Dermis blood vessel endothelial cell (primary cell): ENCODE data around the gene HOXA2. TPM values are rescaled to one million over a fixed set of nuclear protein-coding genes. Genes with fewer than 3 reads are reported as not detected.

Source experiments
- DNase-seq: peaks from one replicate; pipeline ENCODE4 v3.0.0; 2010
- total RNA-seq: library from RNA; depleted of rRNA; stranded (reverse); fragments of >200 nt; gene quantifications from 2 replicates; pipeline ENCODE4 v1.2.3, GENCODE V29; 2014

HOXA2 gene
- total RNA-seq, 1 donor from 2014 or later: 0.34 TPM

DNA sequence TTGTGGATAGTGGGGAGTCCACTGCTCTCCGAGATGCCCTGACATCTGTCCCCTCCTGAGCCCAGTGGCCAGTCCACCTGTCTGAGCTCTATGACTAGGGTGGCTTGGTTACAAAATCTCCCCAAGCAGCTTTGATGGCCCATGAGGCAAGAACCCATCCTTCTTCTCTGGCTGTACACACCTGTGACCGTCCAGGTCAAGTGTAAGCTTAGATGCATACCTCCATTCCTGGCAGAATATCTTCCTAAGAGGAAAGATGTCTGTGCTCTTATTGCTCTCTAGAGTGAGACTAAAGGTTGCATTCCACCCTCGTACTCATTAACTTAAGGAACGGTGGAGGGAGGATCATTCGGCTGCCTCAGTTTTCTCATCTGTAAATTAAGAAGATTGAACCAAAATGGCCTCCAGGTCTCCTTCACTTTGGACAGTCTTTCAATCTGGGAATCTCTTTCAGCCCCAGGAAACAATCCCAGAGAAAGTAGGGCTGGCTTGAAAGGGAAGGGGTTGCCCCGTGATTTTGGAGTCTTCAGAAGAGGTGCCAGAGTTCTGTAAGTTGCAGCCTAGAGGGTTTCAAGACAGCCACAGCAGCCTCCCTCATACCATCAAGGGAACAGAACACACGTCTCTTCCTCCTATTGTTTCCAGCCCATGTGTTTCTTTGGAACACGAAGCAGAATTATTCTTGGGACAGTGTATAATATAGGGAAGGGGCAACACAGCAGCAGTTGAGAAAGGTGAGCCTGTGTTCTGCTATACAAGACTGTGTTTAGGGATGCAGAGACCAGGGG, 22.6 kb upstream of the HOXA2 start:
- DNase-seq: peak; percentile 43

DNA sequence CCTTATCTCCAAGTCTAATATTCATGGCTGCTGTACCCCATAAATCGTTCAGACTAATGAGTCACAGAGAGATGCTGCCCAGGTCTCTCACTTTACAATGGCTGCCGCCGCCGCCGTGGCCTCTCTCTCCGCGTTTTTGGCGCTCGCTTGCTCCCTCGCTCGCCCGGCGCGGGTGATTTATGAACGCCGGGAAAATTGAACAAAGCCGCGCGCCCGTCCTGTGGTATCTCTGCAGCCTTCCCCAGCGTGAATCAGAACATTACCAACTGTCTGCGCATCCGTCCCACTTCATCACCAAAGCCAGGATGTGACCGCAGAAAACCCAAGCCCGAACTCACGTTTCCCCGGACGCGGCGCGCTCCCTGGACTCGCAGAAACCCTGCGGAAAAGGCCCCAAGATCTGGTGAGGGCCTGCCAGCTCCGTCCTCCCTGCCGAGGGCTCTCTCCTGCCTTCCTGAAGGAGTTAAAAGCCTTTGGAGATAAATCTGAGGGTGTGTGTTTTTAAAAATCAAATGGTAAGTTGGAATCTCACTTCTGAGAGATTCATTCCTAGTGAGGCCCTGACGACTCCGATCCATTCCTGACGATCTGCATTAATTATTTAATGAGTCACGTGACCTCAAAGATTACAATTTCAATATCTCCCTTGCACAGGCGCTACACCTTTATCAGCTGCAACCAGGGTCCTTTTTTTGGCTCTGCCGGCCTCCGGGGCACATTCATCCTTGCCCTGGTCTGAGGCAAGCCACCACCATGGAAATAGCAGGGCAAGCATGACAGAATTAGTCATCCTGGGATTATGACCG, 21.8 kb upstream of the HOXA2 start:
- DNase-seq: no peak

DNA sequence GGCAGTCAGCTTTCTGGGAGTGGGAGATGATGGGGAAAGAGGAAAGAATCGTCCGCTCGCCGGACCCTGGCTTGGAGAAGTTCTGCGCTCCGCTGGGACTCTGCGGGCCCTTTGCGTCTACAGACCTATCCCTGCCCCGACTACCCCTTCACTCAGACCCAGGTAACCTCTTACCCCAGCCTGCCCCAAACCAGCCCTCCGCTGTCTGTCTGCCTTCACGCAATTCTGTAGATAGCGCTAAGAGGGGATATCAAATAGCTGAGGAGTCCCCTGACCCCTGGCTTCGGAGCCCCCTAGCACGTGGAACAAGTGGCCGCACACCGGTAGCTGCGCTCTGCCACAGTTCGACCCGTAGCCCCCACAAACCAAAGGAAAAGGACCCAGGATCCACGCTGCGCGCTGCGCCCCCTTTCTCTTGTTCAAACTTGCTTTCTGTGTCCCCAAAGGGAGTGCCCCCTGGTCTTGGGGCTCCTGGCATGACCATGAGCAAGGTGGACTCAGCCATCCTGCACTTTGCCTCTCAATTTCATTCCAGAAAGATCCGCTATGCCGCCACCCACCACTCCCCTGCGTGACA, 21.1 kb upstream of the HOXA2 start:
- DNase-seq: no peak

DNA sequence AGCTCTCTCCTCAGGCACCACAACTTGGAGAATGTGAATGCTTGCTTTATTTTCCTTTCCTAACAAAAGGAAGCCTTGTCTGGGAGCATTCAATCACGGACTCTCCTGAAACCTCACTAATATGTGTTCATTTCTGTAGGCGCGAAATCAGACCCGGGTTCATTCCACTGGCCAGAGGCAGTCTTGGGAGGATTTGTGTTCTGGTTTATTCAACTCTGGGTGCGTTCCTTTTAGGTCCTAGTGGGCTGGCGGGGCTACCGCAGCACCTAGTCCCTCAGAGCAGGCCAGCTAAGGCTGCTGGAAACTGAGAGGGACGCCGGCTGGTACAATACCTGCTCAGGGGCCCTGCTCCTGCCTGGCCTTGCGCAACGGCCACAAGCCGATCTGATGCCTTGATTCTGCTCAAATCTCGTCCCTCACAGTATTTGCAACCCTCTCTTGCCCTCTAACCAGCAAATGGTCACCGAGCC, 20.6 kb upstream of the HOXA2 start:
- DNase-seq: no peak

DNA sequence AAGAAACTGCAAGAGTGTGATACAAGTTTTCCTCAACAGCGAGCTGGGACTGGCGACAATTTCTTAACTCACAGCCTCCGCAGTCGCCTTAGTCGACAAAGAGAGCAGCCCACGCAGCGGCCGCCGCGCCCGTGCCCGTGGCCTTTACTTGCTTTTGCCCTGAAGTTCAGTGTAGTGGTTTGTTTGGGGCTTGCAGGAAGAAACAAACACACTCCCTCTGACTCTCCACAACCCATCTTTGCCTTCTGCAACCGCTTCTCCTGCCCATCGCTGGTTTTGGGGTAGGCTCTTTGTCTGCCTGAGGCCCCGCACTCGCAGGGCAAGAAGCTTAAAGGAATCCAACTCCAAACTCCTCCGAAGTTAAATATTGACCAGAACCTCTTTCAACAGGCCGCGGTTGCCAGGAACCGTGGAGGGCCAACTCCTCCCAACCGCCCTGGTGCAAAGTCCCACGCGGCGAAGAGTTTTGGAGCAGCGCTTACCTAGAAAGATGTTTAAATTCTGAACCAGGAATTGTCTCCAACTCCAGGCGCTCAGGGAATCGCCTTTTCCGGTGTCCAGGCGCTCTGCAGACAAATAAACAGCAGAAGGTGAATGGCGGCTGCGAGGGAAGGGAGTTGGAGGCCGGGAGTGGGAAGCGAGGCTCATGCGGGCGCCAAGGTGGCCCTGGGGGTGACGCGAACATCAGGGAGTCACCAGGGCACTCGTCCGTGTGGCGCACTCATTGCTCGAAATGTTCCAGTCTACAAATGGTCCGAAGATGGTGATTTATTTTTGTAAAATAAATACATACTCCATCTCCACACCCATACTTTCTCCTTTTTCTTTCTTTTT, 19.8 kb upstream of the HOXA2 start:
- DNase-seq: no peak

DNA sequence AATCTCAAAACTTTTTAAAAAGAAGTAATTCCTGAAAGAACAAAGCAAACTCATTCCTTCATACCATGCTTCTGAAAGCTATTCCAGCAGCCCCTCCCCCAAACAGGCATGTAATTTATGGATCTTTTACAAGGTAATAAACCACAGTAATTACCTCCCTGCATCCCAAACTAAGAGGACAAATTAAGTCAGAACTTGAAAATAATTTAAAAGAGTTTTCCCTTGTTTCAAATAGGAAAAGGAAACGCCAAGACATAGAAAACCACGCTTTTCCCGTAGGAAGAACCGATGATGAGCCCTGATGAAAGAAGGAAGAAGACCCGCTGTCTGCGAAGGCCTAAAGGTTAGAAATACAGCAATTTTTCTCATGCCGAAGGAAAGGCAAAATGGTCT, 19.2 kb upstream of the HOXA2 start:
- no peak for DNase-seq

DNA sequence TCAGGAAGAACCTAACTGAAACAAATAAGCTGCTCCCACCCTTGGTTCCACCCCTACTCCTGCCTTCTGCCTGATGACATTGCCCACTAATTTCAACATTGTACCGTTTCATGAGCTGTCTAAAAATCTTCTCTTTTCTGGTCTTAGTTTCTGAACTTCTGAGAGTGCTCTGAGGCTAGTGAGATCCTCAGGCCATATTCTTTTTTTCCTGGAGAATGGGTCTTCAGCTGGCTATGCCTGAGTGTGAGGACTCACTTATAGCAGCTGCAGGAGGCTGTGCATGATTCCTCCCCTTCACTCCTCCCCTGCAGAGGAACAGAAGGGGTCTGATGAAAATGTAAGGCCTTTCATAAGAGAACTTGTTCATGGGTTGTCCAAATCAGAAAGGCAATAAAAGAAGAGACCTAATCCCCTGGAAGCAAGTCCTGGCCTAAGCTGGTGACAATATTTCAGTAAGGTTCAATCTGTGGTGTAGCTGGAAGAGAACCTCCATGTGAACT, 17.0 kb upstream of the HOXA2 start:
- no peak for DNase-seq

DNA sequence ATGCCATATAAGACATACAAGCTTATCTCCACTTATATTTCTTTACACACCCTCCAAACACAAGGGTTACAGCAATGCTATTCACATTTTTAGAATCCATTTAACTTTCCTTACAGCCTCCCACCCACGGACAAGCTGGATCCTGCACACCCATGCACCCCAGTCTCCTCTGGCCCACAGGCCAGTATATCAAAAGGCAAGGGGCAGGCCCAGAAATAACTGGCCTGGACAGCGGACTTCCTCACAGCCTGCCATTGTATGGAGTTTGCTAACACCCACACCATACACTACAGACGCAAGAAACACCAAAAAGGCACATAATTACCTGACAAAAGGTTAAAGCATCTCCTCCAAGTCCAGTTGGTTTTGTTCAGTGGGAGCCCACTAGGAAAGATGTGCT, 16.1 kb upstream of the HOXA2 start:
- DNase-seq: peak; percentile 24

DNA sequence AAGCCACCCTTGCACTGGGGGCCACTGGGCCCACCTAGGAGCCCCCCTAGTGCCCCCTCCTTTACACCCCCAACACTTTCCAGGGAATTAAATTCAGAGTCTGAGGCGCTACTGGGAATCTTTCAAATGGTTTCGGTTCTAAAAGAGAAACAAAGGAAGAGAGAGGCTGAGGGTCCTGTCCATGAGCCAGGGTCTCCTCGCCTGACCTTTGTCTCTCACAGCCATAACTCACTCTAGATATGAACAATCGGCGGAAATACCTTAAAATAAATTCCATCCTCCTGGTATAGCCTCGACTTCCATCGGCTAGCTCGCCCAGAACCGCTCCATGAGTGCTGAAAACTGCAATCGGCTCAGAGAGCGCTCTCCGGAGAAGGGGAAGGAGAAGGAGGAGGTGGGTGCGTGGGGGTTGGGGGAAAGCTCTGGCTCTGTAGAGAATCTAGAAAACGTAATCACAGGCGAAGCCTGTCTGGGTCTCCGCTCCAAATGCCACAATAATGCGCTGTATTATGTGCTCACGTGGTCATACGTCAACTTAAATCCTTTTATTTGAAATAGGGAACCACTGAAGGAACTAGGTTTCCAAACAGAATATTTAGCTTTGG, 15.5 kb upstream of the HOXA2 start:
- DNase-seq: peak; percentile 76

DNA sequence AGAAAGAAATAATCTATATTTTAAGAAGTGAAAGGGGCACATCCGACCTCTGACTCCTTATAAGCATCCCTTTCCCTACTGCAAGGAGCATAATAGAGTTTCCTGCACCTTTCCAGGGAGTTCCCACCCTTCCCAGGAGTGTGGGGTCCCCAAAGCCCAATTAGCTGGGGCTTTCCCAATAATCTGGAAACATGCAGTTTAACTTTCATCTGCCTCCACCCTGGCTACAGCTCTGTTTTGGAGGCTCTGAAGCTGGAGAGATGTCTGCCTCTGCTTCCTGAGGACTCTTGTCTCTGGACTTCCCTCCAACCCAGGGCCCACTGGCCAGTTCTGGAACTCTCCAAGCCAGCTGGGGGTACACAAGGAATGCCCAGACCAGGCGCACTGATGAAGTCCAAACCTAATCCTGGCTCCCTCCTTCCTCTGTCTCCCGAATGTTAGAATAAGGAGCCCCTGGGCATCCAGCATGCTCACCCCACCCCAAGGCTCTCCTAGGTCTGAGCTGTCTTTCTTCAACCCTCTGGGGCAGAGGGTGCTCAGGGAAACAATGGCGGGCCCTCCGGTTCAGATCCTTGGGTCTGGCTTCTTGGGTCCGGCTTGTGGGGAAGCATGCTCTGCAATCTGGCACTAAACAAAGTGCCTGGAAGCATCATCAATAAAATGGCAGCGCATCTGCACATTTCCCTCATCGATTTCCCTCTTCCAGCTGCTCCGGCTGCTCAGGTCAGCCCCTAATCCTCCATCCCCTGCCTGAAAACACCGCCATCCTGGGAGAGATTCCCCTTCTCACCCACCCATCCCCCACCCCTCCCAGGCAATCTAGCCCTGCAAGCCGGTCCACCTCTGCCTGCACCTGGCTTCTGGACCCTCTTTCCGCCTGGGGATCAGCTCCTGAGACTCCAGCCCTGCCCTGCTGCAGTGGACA, 14.7 kb upstream of the HOXA2 start:
- no peak for DNase-seq

DNA sequence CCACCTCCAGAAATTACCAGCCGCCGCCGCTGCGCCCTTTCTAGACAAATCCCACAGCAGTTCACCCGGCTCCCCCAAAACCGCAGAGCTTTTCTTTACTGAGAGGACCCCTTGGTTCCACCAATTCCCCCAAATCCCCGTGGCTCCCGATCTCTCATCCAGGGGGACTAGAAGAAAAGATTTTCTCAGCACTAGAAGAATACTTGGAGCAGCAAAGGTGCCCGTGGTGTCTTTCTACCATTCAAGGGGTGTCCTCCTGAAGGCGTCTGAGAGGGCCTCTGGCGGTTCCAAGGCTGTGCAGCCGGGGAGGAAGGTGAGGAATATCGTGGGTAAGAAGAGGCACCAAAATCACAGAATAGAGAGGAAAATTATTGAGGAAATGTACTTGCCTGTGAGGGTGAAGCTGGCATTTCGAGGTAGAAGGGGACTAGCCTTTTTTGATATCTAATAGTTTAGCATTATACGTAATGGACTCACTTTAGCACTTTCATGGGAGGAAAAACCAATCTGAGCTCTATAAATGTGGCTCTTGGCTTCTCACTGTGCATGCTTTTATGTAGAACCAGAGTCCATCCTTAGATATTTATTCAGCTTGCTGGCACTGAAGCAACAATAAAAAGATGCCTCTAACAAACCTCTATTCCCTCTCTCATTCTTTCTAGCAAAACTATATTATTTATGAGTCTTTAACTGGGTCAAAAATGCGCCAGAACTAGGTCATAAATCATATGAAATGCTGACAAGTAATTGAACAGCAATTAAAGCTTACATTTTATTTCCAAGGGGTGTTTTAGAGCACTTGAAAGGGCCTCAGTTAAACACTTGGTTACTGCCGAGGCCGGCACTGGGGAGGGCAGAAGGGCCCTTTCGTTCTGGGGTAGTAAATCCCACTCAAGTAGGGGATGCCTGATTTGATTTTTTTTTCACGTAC, 13.8 kb upstream of the HOXA2 start:
- DNase-seq: no peak

DNA sequence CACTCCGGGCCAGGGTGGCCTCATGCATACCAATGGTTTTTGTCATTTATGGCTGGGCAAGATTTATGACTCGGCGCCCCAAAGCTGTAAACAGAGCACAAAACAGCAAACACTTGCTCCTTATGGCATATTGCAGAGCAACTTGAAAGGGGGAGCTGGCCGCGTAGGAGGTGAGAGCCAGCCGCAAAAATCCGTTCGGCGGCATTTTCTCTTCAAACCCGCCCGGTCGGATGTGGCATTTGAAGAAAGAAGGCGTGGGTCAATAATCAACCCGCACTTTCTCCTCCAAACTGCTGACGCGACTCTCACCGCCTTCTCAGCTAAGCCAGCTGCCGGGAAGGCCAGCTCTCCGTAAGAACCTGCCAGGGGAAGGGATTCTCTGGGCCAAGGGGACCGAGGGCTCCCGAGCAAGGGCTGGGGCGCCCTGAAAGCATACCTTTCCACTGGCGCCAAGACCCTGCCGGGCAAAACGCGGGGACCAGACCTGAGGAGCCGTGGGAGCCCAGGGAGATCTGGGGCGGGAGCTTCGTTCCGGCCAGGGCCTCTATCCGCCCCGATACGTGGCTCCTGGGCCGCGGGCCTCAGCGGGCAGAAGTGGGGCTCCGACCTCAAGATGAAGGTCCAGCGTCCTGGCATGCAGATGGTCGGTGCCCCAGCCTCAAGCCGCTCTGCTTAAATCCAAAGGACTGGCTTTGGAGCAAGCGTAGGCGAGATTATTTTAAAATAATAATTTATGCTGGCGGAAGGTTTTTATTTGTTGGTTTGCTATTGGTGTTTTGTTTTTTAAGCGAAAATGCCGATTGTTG, 12.9 kb upstream of the HOXA2 start:
- no peak for DNase-seq

DNA sequence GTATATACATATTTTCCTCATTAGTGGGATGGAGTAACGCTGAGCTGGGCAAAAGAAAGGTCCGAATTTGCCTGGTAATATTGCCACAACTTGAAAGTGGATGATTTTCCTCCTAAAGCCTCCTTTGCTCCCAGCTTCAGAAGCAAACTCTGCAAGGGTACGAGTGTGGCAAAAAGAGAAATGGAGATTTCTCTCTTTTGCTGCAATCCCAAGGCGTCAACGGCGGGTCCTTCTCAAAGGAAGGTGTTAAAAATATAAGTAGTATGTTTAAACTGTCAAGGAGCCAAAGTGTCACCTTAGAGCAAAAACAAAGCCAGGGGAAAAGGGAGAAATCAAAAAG, 12.4 kb upstream of the HOXA2 start:
- DNase-seq: no peak

DNA sequence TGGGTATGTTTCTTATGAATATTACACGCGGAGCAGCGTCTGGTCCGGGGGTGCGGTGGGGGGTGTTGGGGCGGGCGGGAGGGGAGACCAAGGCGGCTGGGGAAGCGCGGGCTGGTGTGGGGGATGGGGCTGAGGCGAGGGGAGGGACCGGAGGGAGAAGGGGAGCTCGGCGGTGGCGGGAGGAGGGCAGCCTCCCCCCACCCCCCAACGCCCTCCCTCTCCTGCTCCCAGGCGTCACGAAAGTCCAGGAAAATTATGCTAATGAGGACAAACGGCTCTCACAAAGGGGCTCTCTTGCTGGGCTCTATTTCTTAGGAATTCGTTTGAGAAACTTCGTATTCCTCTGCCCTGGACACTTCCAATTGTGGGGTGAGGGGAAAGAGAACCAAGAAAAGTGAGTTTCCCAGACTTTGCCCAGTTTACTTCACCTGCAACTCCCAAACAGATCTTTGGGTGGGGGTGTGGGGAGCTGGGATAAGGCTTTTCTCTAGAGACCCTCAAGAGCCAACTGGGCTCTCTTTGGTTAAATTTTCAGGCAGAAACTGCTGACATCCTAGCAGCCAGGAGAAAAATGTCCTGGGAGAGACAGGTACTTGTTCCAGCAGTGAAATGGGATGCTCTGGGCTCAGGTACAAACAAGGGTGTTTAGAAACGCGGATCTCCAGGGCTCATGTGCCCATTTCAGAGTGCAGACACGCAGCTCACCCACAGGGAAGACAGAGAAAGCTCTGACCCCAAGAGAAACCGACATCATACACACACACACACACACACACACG, 11.7 kb upstream of the HOXA2 start:
- peak; percentile 63 for DNase-seq

DNA sequence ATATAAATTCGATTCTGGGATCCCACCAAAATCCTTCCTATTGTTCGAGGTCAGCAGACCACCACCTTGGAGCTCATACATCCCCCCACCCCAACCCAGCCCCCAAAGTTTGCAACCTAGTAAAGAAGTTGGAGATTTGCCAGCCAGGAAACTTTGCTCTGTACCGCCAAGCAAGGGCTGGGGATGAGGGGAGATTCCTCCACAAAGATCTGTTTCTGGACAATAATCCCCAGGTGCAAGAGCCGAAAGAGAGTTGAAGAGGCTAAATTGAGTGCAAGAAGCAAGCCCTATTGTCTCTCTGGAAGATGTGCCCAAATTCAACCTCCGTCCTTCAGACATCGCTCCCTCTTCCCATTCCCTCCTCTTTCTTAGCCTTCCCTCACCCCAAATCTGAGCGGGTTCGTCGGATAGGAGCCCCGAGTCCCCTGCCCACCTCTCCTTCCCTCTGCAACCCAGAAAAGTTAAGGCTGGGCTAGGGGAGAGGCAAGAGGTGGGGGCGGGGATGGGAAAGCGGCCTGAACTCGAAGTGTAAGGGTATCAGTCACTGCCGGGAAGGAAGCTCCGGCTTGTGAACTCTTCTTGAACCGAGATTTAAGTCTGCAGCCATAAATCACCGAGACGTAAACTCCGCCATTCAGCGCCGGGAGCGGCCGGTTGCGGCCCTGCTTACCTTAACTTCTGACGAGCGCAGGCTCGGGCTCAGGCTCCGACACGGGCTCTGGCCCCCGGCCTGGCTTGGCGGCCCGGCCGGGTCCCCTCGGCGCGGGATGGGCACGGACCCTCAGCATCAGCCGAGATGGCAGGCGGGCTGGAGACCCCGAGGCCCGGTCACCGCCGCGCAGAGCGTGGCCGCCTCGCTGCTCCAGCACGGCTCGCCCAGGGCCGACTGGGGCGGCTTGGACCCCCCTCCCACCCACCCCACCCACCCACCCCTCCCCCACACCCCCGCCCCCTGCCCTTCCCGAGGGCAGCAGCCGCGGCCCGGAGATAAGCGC, 10.8 kb upstream of the HOXA2 start:
- DNase-seq: peak; percentile 94

DNA sequence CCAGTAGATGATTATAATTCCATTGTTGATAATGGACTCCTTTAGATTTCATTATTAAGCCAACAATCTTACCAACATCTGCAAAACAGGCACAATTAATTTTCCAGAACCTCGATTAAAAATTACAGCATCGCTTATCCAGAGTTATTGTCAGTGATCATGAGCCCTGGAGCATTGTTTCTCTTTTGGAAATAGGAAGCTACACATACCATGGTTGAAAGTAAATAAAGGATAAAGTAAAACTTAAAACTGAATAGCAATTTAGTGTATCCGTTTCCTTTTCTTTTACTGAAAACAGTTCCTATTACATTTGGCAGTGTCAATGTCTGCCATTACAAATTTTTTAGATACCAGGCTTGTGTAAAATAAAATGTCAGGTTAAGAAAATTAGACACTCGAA, 9.9 kb upstream of the HOXA2 start:
- DNase-seq: peak; percentile 37

DNA sequence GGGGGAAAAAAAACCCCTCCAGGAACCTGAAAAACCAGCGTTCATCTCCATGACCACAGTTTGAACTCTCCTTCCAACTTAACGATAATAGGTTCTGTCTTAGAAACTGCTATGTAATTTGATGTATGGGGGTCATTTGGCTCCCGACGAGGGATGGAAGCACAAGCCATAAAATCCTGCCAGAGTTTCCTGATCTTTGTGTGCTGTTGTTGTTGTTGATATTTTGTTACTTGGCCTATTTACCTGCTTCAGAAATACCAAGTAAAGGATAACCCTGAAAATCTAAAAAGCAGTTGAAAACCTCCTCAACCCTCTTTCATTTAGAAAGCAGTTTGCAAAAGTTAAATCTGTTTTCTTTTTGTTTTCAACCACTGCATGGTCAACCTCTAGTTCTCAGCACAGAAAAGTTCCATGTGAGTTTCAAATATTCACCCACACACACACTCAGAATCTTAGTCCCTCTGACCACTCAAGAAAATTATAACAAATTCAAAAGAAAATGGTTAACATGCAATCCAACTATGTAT, 9.3 kb upstream of the HOXA2 start:
- peak; percentile 18 for DNase-seq
